Activated CD4-positive, alpha-beta memory T cell treated with anti-CD3 and anti-CD28 coated beads, Interleukin-2, amount 10 ng/mL, durations not matched to agents 7 days and 5 days (primary cell): ENCODE data around the gene GJC2. TPM values are rescaled to one million over a fixed set of nuclear protein-coding genes. Genes with fewer than 3 reads are reported as not detected.

Experiments used
- CTCF ChIA-PET: fragments of 350-600 bp; sonication (Branson Sonifier 250); formaldehyde crosslinking; loops from one replicate; lab custom pipeline; 2021; ENCODE audit warnings: antibody characterized with exemption, inconsistent platforms; lab: Charles Lee
- POLR2A ChIA-PET: fragments of 350-600 bp; sonication (Branson Sonifier 250); formaldehyde crosslinking; loops from one replicate; lab custom pipeline; 2021; ENCODE audit warnings: antibody characterized with exemption; lab: Charles Lee
- DNase-seq: peaks from one replicate; pipeline ENCODE4 v3.0.0-alpha.2; 2020
- H3K27ac Mint-ChIP-seq: one replicate; pipeline ENCODE4 v1.8.0; 2021; ENCODE audit warnings: mild to moderate bottlenecking, mixed read lengths
- H3K27me3 Mint-ChIP-seq: one replicate; pipeline ENCODE4 v1.8.0; 2021; ENCODE audit warnings: mixed read lengths
- H3K36me3 Mint-ChIP-seq: one replicate; pipeline ENCODE4 v1.8.0; 2021; ENCODE audit warnings: low read depth, mixed read lengths
- H3K4me1 Mint-ChIP-seq: one replicate; pipeline ENCODE4 v1.8.0; 2021; ENCODE audit warnings: mixed read lengths
- H3K4me3 Mint-ChIP-seq: one replicate; pipeline ENCODE4 v1.8.0; 2021; ENCODE audit warnings: mild to moderate bottlenecking, mixed read lengths
- H3K9me3 Mint-ChIP-seq: one replicate; pipeline ENCODE4 v1.8.0; 2021; ENCODE audit warnings: mixed read lengths
- total RNA-seq, 2 experiments: library from RNA; stranded (reverse); gene quantifications; one replicate each; pipeline ENCODE4 v1.2.3, GENCODE V29; 2021

GJC2 gene
- total RNA-seq, 2 experiments from 2014 or later, result 0.38 to 0.55 TPM

DNA sequence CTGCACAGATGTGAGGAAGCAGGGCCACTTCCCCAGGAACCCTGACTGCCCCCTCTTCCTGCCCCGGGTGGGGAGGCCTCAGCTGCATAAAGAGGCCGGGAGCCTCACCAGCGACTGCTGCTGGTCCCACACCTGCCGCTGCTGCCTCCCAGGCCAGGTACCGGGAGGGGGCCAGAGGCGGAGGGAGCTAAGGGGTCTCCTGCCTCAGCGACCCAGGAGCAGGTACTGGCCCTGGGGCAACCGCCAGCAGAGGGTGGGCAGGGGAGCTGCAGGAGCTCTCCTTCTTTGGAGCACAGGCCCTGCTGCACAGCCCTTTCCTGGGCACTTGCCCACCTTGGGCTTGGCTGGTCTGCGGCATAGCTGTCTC is 6.8 kb downstream of the GJC2 start:
- Mint-ChIP-seq H3K27ac (no peak overlapping the region), H3K4me1 (no peaks in the 10 kb centered on the region), H3K4me3 (no peak overlapping the region), H3K27me3 (no peaks in the 10 kb centered on the region), H3K36me3 (no peaks in the 10 kb centered on the region), H3K9me3 (no peaks in the 10 kb centered on the region)
- no peak for DNase-seq
- POLR2A ChIA-PET, result interaction anchor here (1.6 to 1.7 kb wide), 2 partner anchors 9 to 15 kb away, joined by 4 to 6 read pairs; partner anchors contain the start of gene IBA57
- CTCF ChIA-PET, result interaction anchor here (0.6 to 4.0 kb wide), 2 partner anchors 9 to 159 kb away, joined by 3 to 16 read pairs; partner anchors contain the start of gene IBA57

DNA sequence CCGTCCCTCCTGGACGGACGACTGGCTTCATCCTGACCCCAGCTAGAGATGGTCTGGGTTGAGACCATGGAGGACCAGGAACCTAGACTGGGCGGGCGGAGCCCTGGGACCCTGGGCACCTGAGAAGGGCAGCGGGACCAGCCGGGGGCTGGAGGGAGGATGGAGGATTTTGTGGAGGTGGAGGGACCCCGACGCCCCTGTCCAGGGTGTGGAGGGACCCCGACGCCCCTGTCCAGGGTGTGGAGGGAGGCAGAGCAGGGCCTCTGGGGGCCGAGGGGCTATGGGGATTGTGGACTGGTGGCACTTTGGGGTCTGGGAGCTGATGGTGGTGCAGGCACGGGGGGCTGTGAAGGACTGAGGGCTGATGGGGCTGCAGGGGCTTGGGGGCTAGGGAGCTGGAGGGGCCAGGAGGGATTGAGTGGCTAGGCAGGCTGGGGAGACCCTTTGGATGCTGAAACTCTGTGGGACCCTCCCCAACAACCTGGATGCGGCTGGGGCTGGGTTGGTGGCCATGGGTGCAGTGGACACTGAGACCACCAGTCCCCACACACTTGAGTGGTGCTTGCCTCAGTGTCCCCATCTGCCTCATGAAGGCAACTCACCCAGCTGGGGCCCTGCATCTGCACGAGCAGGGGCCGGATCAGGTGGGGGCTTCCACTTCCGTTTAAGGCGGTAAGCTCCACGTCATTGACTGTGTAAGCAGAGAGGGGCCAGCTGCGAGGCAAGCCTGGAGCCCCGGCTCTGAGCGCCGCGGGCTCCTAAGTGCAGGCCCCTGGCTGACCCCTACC is 7.4 kb downstream of the GJC2 start:
- peaks cover 3% of the 10 kb centered on the region for H3K4me1 Mint-ChIP-seq
- CTCF ChIA-PET, result interaction anchor here (0.6 to 4.0 kb wide), 2 partner anchors 9 to 160 kb away, joined by 3 to 16 read pairs; partner anchors contain the start of gene IBA57
- H3K36me3 Mint-ChIP-seq, result no peaks in the 10 kb centered on the region
- DNase-seq, result no peak
- H3K9me3 Mint-ChIP-seq, result no peaks in the 10 kb centered on the region
- no peak overlapping the region for H3K27ac Mint-ChIP-seq
- no peaks in the 10 kb centered on the region for H3K27me3 Mint-ChIP-seq
- H3K4me3 Mint-ChIP-seq, result no peak overlapping the region
- POLR2A ChIA-PET, result interaction anchor here (1.6 to 1.7 kb wide), 2 partner anchors 8 to 14 kb away, joined by 4 to 6 read pairs; partner anchors contain the start of gene IBA57

DNA sequence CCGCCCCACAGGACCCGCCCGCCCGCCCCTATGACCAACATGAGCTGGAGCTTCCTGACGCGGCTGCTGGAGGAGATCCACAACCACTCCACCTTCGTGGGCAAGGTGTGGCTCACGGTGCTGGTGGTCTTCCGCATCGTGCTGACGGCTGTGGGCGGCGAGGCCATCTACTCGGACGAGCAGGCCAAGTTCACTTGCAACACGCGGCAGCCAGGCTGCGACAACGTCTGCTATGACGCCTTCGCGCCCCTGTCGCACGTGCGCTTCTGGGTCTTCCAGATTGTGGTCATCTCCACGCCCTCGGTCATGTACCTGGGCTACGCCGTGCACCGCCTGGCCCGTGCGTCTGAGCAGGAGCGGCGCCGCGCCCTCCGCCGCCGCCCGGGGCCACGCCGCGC is 8.0 kb downstream of the GJC2 start:
- Mint-ChIP-seq H3K9me3 (no peaks in the 10 kb centered on the region), H3K36me3 (no peaks in the 10 kb centered on the region), H3K4me1 (peaks cover 7% of the 10 kb centered on the region), H3K27ac (no peak overlapping the region), H3K27me3 (no peaks in the 10 kb centered on the region), H3K4me3 (no peak overlapping the region)
- POLR2A ChIA-PET, result interaction anchor here (1.6 to 1.7 kb wide), 2 partner anchors 8 to 13 kb away, joined by 4 to 6 read pairs; partner anchors contain the start of gene IBA57
- no peak for DNase-seq
- CTCF ChIA-PET, result interaction anchor here (4.0 kb wide), 1 partner anchor 8 kb away, joined by 16 read pairs; the partner anchor contains the start of gene IBA57

DNA sequence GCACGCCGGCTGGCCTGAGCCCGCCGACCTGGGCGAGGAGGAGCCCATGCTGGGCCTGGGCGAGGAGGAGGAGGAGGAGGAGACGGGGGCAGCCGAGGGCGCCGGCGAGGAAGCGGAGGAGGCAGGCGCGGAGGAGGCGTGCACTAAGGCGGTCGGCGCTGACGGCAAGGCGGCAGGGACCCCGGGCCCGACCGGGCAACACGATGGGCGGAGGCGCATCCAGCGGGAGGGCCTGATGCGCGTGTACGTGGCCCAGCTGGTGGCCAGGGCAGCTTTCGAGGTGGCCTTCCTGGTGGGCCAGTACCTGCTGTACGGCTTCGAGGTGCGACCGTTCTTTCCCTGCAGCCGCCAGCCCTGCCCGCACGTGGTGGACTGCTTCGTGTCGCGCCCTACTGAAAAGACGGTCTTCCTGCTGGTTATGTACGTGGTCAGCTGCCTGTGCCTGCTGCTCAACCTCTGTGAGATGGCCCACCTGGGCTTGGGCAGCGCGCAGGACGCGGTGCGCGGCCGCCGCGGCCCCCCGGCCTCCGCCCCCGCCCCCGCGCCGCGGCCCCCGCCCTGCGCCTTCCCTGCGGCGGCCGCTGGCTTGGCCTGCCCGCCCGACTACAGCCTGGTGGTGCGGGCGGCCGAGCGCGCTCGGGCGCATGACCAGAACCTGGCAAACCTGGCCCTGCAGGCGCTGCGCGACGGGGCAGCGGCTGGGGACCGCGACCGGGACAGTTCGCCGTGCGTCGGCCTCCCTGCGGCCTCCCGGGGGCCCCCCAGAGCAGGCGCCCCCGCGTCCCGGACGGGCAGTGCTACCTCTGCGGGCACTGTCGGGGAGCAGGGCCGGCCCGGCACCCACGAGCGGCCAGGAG is 8.6 kb downstream of the GJC2 start:
- no peaks in the 10 kb centered on the region for H3K9me3 Mint-ChIP-seq
- H3K27me3 Mint-ChIP-seq, result no peaks in the 10 kb centered on the region
- peaks cover 7% of the 10 kb centered on the region for H3K4me1 Mint-ChIP-seq
- H3K4me3 Mint-ChIP-seq, result no peak overlapping the region
- DNase-seq, result no peak
- H3K27ac Mint-ChIP-seq, result no peak overlapping the region
- no peaks in the 10 kb centered on the region for H3K36me3 Mint-ChIP-seq
- ChIA-PET POLR2A (no interaction called here), CTCF (no interaction called here)

DNA sequence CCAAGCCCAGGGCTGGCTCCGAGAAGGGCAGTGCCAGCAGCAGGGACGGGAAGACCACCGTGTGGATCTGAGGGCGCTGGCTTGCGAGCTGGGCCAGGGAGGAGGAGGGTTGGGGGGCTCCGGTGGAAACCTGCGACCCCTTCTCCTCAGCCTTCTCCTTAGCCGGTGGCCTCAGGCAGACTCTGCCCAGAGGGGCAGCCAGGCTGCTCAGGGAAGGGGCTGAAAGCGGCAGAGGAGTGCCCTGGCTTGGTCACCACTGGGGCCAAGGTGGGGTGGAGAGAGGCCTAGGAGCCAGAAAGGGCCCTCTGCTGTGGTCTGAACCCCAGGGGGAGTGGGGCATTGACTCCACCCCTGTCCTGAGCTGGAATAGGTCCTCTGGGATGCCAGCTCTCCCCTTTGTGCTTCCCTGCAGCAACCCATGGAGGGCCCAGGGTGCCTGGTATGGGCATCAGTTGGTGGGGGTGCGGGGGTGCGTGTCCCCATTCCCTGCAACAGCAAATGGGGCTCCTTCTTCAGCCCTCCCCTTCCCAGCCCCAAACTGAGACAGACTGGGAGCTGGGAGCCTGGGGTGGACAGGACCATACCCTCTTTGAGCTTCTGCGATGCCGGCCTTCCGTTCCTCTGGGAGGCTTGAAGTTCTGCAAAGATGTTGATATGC is 9.4 kb downstream of the GJC2 start:
- Mint-ChIP-seq H3K27ac (no peak overlapping the region), H3K4me1 (peaks cover 12% of the 10 kb centered on the region)
- POLR2A ChIA-PET, result interaction anchor here (0.8 to 1.3 kb wide), 2 partner anchors 7 to 10 kb away, joined by 3 read pairs; no protein-coding TSS in a partner anchor

DNA sequence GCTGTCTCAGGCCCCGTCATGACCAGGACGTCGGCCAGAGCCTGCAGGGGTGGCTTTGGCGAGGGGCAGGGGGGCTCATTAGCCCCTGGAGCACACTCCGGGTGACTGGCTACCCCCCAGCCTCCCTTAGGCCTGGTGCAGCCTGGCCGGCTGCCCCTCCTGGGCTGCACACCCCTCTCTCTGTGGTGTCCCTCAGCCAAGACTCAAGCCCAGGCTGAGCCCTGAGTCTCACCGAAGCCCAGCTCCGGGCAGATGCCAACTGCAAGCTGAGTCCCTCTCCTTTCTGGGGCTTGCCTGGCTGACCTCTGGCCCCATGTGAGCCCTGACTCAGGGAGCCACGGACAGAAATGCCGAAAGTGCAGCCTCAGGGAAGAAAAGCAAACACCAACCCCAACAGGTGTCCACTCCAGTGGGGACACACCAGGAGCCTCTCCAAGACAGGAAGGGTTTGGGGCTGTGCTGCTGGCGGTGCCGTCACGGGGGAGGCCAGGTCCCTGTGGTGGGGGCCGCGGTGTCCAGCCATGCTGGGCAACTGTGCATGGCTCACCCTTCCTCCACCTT is 10.6 kb downstream of the GJC2 start:
- no peak for DNase-seq
- Mint-ChIP-seq H3K27me3 (no peaks in the 10 kb centered on the region), H3K27ac (no peak overlapping the region), H3K36me3 (no peaks in the 10 kb centered on the region), H3K4me3 (no peak overlapping the region), H3K9me3 (no peaks in the 10 kb centered on the region), H3K4me1 (peaks cover 23% of the 10 kb centered on the region)
- ChIA-PET POLR2A (interaction anchor here (0.8 to 1.3 kb wide), 2 partner anchors 8 to 9 kb away, joined by 3 read pairs; no protein-coding TSS in a partner anchor), CTCF (no interaction called here)

More for the DNA sequence above, 9.4 kb downstream of the GJC2 start:
- H3K36me3 Mint-ChIP-seq, result no peaks in the 10 kb centered on the region
- CTCF ChIA-PET, result no interaction called here
- no peaks in the 10 kb centered on the region for H3K27me3 Mint-ChIP-seq
- no peak for DNase-seq
- H3K9me3 Mint-ChIP-seq, result no peaks in the 10 kb centered on the region
- no peak overlapping the region for H3K4me3 Mint-ChIP-seq

DNA sequence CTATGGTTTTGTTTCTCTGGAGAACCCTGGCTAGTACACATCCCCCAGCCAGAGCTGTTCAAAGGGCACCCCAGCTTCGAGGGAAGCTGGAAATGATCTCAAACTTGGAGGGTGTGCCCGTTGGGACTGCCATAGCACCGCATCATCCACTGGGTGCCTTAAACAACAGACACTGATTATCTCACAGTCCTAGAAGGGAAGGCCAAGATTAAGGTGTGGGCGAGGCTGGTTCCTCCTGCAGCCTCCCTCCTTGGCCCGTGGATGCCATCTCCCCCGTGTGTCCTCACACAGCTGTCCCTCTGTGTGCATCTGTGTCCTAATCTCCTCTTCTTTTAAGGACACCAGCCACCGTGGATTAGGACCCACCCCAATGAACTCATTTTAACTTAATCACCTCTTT is 11.6 kb downstream of the GJC2 start:
- ChIA-PET POLR2A (interaction anchor here (1.0 to 7.8 kb wide), 2 partner anchors 20 to 55 kb away, joined by 3 to 95 read pairs; partner anchors contain the start of gene GUK1), CTCF (no interaction called here)
- no peaks in the 10 kb centered on the region for H3K27me3 Mint-ChIP-seq
- no peaks in the 10 kb centered on the region for H3K9me3 Mint-ChIP-seq
- peaks cover 23% of the 10 kb centered on the region for H3K4me1 Mint-ChIP-seq
- no peak overlapping the region for H3K4me3 Mint-ChIP-seq
- DNase-seq, result no peak
- no peak overlapping the region for H3K27ac Mint-ChIP-seq
- H3K36me3 Mint-ChIP-seq, result no peaks in the 10 kb centered on the region

DNA sequence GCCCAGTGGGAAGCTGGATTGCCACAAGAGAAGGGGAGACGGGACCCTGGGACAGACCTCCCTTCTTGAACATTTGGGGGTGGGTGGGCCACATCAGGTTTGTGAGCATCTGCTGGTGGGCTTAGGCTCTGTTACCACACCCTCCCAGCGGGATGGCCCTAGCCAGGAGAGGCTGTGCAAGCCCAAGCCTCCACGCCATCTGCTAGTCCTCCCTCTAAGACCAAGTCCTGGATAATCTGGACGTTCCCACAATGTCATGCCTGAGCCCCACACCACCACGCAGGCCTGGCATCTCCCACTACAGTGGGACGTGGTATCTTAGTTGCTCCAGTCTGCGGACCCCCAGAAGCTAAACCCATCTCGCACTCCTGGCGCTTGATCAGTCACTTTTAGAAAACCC is 12.1 kb downstream of the GJC2 start:
- DNase-seq, result no peak
- CTCF ChIA-PET, result no interaction called here
- peaks cover 2% of the 10 kb centered on the region for H3K36me3 Mint-ChIP-seq
- H3K27ac Mint-ChIP-seq, result no peak overlapping the region
- H3K4me1 Mint-ChIP-seq, result peaks cover 27% of the 10 kb centered on the region
- POLR2A ChIA-PET, result interaction anchor here (1.0 to 7.8 kb wide), 2 partner anchors 20 to 55 kb away, joined by 3 to 95 read pairs; partner anchors contain the start of gene GUK1
- H3K27me3 Mint-ChIP-seq, result no peaks in the 10 kb centered on the region
- no peaks in the 10 kb centered on the region for H3K9me3 Mint-ChIP-seq
- no peak overlapping the region for H3K4me3 Mint-ChIP-seq

DNA sequence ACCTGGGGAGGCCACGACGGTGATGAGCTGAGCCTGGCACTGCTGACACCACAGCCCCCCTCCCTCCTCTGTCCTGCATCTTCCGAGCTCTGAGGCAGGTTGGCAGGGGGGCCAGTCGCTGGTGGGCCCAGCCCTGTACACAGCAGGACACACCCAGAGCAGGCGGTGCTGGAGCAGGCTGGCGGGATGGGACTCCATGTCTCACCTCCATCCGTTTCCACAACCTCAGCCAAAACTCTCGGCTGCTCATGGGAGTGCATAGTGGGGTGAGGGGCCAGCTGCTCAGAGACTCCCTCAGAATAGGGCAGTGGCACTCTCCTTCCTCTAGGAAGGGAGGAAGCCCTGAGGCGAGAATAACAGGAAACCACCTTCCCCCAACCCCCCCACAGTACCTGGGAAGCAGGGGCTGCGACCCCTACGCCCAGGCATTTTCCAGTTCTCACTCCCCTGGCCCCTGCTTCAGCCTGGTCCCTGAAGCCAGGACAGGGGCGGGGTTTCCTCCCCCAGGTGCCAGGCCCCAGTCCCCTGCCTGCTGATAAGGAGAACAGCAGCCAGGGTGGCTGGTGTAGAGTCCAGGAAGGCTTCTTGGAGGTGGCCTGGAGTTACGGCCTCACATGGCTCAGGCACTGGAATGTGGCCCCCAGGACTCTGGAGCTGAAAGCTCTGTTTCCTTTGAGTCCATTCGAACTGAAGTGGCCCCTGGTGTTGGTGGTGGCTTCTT is 12.7 kb downstream of the GJC2 start:
- POLR2A ChIA-PET, result interaction anchor here (7.8 kb wide), 1 partner anchor 21 kb away, joined by 95 read pairs; the partner anchor contains the start of gene GUK1
- peaks cover 2% of the 10 kb centered on the region for H3K36me3 Mint-ChIP-seq
- H3K27me3 Mint-ChIP-seq, result no peaks in the 10 kb centered on the region
- no peaks in the 10 kb centered on the region for H3K9me3 Mint-ChIP-seq
- no peak overlapping the region for H3K4me3 Mint-ChIP-seq
- H3K27ac Mint-ChIP-seq, result no peak overlapping the region
- H3K4me1 Mint-ChIP-seq, result peaks cover 29% of the 10 kb centered on the region
- no peak for DNase-seq
- CTCF ChIA-PET, result interaction anchor here (1.3 kb wide), 1 partner anchor 31 kb away, joined by 3 read pairs; no protein-coding TSS in a partner anchor

DNA sequence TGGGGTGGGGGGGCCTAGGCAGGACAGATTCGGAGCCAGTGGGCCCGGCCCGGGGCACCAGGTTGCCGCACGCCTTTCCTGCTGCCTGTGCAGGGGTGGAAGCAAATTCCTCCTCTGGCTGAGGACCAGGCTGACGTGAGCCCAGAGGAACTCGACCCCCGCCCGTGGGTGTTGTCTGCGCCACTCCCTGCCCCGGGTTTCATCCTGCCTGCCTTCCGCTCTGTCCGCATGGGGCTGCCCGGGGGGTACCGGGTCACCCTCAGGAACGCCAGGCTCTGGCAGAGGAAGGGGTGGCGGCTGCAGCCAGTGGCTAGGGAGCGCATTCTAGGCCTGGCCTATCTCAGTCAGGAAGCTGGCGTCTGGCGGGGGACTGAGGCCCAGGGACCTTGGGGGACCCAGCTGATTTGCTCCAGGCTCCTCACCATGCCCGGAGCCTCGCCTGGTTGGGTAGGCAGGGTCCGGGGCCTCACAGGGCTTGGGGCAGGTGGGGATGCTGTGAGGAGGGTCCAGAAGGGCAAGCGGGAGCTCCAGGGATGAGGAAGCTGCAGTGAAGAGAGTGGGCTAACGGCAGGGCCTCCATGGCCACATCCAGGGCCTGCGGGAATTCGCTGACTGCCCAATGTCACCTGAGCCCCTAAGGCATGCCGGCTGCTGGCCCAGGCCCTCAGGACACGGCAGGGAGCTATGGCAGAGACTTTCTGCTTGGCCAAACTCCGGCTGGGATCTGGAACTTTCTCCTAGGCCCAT is 13.4 kb downstream of the GJC2 start:
- no peak overlapping the region for H3K27ac Mint-ChIP-seq
- ChIA-PET POLR2A (interaction anchor here (4.6 to 7.8 kb wide), 2 partner anchors 22 to 80 kb away, joined by 27 to 95 read pairs; partner anchors contain the start of genes ARF1 and GUK1), CTCF (interaction anchor here (1.3 kb wide), 1 partner anchor 32 kb away, joined by 3 read pairs; no protein-coding TSS in a partner anchor)
- no peak for DNase-seq
- H3K4me1 Mint-ChIP-seq, result peaks cover 34% of the 10 kb centered on the region
- peaks cover 2% of the 10 kb centered on the region for H3K36me3 Mint-ChIP-seq
- H3K4me3 Mint-ChIP-seq, result no peak overlapping the region
- no peaks in the 10 kb centered on the region for H3K9me3 Mint-ChIP-seq
- no peaks in the 10 kb centered on the region for H3K27me3 Mint-ChIP-seq
